HL-60 (cell line): ENCODE data around the gene ANP32A.

Source experiments
- TF ChIP-seq, protein P1 (sequence below): IDR thresholded peaks from one replicate; pipeline ENCODE4 v1.5.1; 2011; ENCODE audit warnings: low read length, control low read depth, inconsistent platforms; ENCODE audit not compliant: insufficient read depth
- TF ChIP-seq, protein P2 (sequence below): IDR thresholded peaks from 2 replicates; pipeline ENCODE4 v1.6.1; 2012; ENCODE audit warnings: low read depth; ENCODE audit not compliant: insufficient replicate concordance

DNA sequence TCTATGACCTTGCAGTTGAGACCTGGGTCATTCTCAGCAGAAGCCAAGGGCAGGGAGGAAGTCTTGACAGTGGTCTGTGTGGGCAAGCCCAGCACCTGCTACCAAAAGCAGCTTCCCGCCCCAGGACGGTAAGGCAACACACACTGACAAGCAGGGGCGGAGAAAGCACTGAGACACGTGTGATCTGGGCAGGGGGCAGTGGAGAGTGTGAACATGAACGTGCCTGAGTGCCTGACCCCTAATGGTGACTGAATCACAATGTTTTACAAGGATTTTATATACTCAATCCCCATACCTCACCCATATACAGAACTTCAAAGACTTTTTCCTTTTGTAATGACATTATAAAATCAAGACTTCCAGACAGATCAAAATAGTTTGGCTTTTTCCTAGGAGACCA, 35.2 kb downstream of the ANP32A start:
- TF ChIP-seq, protein P1, sequence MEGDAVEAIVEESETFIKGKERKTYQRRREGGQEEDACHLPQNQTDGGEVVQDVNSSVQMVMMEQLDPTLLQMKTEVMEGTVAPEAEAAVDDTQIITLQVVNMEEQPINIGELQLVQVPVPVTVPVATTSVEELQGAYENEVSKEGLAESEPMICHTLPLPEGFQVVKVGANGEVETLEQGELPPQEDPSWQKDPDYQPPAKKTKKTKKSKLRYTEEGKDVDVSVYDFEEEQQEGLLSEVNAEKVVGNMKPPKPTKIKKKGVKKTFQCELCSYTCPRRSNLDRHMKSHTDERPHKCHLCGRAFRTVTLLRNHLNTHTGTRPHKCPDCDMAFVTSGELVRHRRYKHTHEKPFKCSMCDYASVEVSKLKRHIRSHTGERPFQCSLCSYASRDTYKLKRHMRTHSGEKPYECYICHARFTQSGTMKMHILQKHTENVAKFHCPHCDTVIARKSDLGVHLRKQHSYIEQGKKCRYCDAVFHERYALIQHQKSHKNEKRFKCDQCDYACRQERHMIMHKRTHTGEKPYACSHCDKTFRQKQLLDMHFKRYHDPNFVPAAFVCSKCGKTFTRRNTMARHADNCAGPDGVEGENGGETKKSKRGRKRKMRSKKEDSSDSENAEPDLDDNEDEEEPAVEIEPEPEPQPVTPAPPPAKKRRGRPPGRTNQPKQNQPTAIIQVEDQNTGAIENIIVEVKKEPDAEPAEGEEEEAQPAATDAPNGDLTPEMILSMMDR = no peak
- TF ChIP-seq, protein P2, sequence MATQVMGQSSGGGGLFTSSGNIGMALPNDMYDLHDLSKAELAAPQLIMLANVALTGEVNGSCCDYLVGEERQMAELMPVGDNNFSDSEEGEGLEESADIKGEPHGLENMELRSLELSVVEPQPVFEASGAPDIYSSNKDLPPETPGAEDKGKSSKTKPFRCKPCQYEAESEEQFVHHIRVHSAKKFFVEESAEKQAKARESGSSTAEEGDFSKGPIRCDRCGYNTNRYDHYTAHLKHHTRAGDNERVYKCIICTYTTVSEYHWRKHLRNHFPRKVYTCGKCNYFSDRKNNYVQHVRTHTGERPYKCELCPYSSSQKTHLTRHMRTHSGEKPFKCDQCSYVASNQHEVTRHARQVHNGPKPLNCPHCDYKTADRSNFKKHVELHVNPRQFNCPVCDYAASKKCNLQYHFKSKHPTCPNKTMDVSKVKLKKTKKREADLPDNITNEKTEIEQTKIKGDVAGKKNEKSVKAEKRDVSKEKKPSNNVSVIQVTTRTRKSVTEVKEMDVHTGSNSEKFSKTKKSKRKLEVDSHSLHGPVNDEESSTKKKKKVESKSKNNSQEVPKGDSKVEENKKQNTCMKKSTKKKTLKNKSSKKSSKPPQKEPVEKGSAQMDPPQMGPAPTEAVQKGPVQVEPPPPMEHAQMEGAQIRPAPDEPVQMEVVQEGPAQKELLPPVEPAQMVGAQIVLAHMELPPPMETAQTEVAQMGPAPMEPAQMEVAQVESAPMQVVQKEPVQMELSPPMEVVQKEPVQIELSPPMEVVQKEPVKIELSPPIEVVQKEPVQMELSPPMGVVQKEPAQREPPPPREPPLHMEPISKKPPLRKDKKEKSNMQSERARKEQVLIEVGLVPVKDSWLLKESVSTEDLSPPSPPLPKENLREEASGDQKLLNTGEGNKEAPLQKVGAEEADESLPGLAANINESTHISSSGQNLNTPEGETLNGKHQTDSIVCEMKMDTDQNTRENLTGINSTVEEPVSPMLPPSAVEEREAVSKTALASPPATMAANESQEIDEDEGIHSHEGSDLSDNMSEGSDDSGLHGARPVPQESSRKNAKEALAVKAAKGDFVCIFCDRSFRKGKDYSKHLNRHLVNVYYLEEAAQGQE = no peak
